ENCODE results near the gene SCYL1. TPM values are rescaled to one million over a fixed set of nuclear protein-coding genes. Genes with fewer than 3 reads are reported as not detected.

SCYL1 gene
- total RNA-seq, 1 donor from 2014 or later: 80.0 TPM

- no peak for TF ChIP-seq CTCF (IDR thresholded peaks at IDR 0.05; ENCODE audit: partially characterized antibody, unreplicated experiment)
- Mint-ChIP-seq H3K9me3 (ENCODE audit: unreplicated experiment) (peaks cover 14% of the 10 kb centered on the region), H3K27me3 (ENCODE audit: unreplicated experiment) (peaks cover 35% of the 10 kb centered on the region), H3K4me1 (ENCODE audit: low read depth, unreplicated experiment) (peaks cover 5% of the 10 kb centered on the region), H3K27ac (ENCODE audit: unreplicated experiment) (no peak overlapping the region), H3K36me3 (ENCODE audit: unreplicated experiment) (no peaks in the 10 kb centered on the region), H3K4me3 (ENCODE audit: unreplicated experiment) (no peak overlapping the region)
- DNase-seq: no peak
Measured at GRCh38 chr11:65542738-65543390, 18.0 kb downstream of the SCYL1 start.

- H3K27ac Mint-ChIP-seq (ENCODE audit: unreplicated experiment): no peak overlapping the region
- H3K4me3 Mint-ChIP-seq (ENCODE audit: unreplicated experiment): peak overlapping the region; percentile 68
- no peaks in the 10 kb centered on the region for H3K36me3 Mint-ChIP-seq (ENCODE audit: unreplicated experiment)
- peaks cover 5% of the 10 kb centered on the region for H3K4me1 Mint-ChIP-seq (ENCODE audit: low read depth, unreplicated experiment)
- H3K27me3 Mint-ChIP-seq (ENCODE audit: unreplicated experiment): peaks cover 49% of the 10 kb centered on the region
- H3K9me3 Mint-ChIP-seq (ENCODE audit: unreplicated experiment): peaks cover 18% of the 10 kb centered on the region
- TF ChIP-seq CTCF (IDR thresholded peaks at IDR 0.05; ENCODE audit: partially characterized antibody, unreplicated experiment): no peak
- DNase-seq: no peak
Measured at GRCh38 chr11:65545853-65546216, 21.0 kb downstream of the SCYL1 start.

- peak; percentile 91 for DNase-seq
- peaks cover 19% of the 10 kb centered on the region for H3K9me3 Mint-ChIP-seq (ENCODE audit: unreplicated experiment)
- H3K27ac Mint-ChIP-seq (ENCODE audit: unreplicated experiment): no peak overlapping the region
- no peaks in the 10 kb centered on the region for H3K36me3 Mint-ChIP-seq (ENCODE audit: unreplicated experiment)
- peak overlapping the region; percentile 68 for H3K4me3 Mint-ChIP-seq (ENCODE audit: unreplicated experiment)
- no peak for TF ChIP-seq CTCF (IDR thresholded peaks at IDR 0.05; ENCODE audit: partially characterized antibody, unreplicated experiment)
- H3K27me3 Mint-ChIP-seq (ENCODE audit: unreplicated experiment): peaks cover 48% of the 10 kb centered on the region
- peaks cover 5% of the 10 kb centered on the region for H3K4me1 Mint-ChIP-seq (ENCODE audit: low read depth, unreplicated experiment)
Measured at GRCh38 chr11:65546217-65546958, 21.5 kb downstream of the SCYL1 start.

GRCh38 chr11:65547446-65548125, 22.7 kb downstream of the SCYL1 start:
- peaks cover 11% of the 10 kb centered on the region for H3K4me1 Mint-ChIP-seq (ENCODE audit: low read depth, unreplicated experiment)
- H3K27me3 Mint-ChIP-seq (ENCODE audit: unreplicated experiment): peaks cover 51% of the 10 kb centered on the region
- TF ChIP-seq CTCF (IDR thresholded peaks at IDR 0.05; ENCODE audit: partially characterized antibody, unreplicated experiment): no peak
- peak overlapping the region; percentile 58 for H3K4me3 Mint-ChIP-seq (ENCODE audit: unreplicated experiment)
- DNase-seq: no peak
- H3K9me3 Mint-ChIP-seq (ENCODE audit: unreplicated experiment): peaks cover 24% of the 10 kb centered on the region
- H3K36me3 Mint-ChIP-seq (ENCODE audit: unreplicated experiment): no peaks in the 10 kb centered on the region
- no peak overlapping the region for H3K27ac Mint-ChIP-seq (ENCODE audit: unreplicated experiment)

All from glutamatergic neuron (in vitro differentiated cells).